Measurements from ENCODE around the gene ZNF709.

GRCh38 chr19:12485052-12485416, 418 bp upstream of the ZNF709 start:
- TF ChIP-seq CTCF (conservative IDR thresholded peaks at IDR 0.05; ENCODE audit: low read length) (no peak), EZH2phosphoT487 (IDR thresholded peaks at IDR 0.05; ENCODE audit: borderline replicate concordance, low read depth, low read length) (no peak)

Data from OCI-LY7 (cell line).